ENCODE results near the gene NACAD. TPM values are rescaled to one million over a fixed set of nuclear protein-coding genes. Genes with fewer than 3 reads are reported as not detected.
A peak's percentile ranks its signal among the peaks of the same experiment; 100 is the strongest.

Gene NACAD
- total and polyA plus RNA-seq, 2 of the 4 experiments (the other 2 are of a cell fraction) = 0.54 to 2.2 TPM

DNA sequence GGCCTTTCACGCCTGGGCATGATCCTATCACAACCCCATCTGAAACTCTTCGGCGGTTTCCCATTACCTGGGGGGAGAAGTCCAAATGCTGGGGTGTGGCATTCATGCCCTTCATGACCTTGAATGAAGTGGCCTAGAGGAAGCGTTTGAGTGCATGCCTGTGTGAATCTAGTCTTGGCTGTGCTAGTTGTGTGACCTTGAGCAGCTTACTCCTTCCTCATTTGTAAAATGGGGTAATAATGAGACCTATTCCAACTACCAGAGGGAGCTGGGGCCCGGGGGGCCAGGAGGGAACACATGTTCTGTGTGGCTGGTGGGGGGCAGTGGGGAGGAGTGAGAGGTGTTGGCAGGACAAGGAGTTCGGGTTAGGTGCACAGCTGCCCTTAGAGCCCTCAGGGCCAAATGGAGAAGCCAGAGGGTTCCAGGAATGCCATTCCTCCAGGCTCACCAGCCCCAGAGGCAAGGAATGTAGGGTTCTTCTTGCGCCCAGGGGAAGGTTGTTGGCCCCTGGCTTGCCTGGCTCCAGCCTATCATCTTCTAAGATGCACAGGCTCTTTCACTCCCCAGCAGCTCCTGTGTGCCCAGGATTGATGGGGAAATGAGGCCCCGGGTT, 44.0 kb upstream of the NACAD start:
- in situ Hi-C loops (cut with MboI; ENCODE audit: low sequenced_read_pairs) (loop anchor here (10.0 kb wide), 3 partner anchors 168 to 538 kb away; no protein-coding TSS in a partner anchor), intact Hi-C loops (cut with micrococcal nuclease) (no loop called here)

More for the DNA sequence above, 44.0 kb upstream of the NACAD start:
- POLR2A ChIA-PET (ENCODE audit: unreplicated experiment) = no interaction called here
- H3K23ac ChIP-seq (ENCODE audit: low read depth, low read length) = no peak overlapping the region
- no peak overlapping the region for H3K4me3 ChIP-seq (ENCODE audit: insufficient read depth, low read depth, low read length)
- no peak overlapping the region for H4K91ac ChIP-seq (ENCODE audit: insufficient read depth, low read depth, low read length)
- no peak overlapping the region for H3K4me2 ChIP-seq (ENCODE audit: low read depth, low read length)
- no peak overlapping the region for H4K5ac ChIP-seq (ENCODE audit: low read depth, low read length)
- H3K56ac ChIP-seq (ENCODE audit: extremely low read depth, insufficient read depth, low read length) = no peak overlapping the region
- H2AK5ac ChIP-seq (ENCODE audit: low read depth, low read length) = no peak overlapping the region
- no peaks in the 10 kb centered on the region for H4K20me1 ChIP-seq (ENCODE audit: insufficient read depth, low read length)
- no peaks in the 10 kb centered on the region for H3K36me3 ChIP-seq (ENCODE audit: control insufficient read depth, insufficient read depth, low read length)
- 40% methylated on average over 1 of the region's 8 CpGs; no CpG with 5 or more reads in 1 of the 2 experiments for WGBS, 2 experiments (ENCODE audit: extremely low coverage in 2 of 2, insufficient read length in 1 of 2)
- no peak overlapping the region for H2BK120ac ChIP-seq (ENCODE audit: low read depth, low read length)
- TF ChIP-seq RCOR1 (IDR thresholded peaks at IDR 0.05; ENCODE audit: insufficient replicate concordance, low read length) = no peak
- no peak for TF ChIP-seq POLR2A (IDR thresholded peaks at IDR 0.05; ENCODE audit: low read depth, low read length)
- TF ChIP-seq RAD21 (IDR thresholded peaks at IDR 0.05; ENCODE audit: low read length) = no peak
- no peak for TF ChIP-seq MAFK (IDR thresholded peaks at IDR 0.05; ENCODE audit: low read depth, low read length)
- no peak for TF ChIP-seq CHD1 (IDR thresholded peaks at IDR 0.05; ENCODE audit: low read depth, low read length)
- no peak for TF ChIP-seq FOS (IDR thresholded peaks at IDR 0.05; ENCODE audit: low read depth, low read length)
- no peak for TF ChIP-seq MXI1 (IDR thresholded peaks at IDR 0.05; ENCODE audit: borderline replicate concordance, low read depth, low read length)
- TF ChIP-seq NFE2L2 (IDR thresholded peaks at IDR 0.05; ENCODE audit: low read depth, low read length) = no peak
- TF ChIP-seq SMC3 (IDR thresholded peaks at IDR 0.05; ENCODE audit: low read depth, low read length) = no peak
- no peak for TF ChIP-seq BHLHE40 (IDR thresholded peaks at IDR 0.05; ENCODE audit: low read depth, low read length)
- TF ChIP-seq, protein P1, sequence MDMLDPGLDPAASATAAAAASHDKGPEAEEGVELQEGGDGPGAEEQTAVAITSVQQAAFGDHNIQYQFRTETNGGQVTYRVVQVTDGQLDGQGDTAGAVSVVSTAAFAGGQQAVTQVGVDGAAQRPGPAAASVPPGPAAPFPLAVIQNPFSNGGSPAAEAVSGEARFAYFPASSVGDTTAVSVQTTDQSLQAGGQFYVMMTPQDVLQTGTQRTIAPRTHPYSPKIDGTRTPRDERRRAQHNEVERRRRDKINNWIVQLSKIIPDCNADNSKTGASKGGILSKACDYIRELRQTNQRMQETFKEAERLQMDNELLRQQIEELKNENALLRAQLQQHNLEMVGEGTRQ (IDR thresholded peaks at IDR 0.05; ENCODE audit: low read depth, low read length) = no peak
- no peak for TF ChIP-seq RFX5 (IDR thresholded peaks at IDR 0.05; ENCODE audit: low read depth, low read length)
- TF ChIP-seq, protein P2, sequence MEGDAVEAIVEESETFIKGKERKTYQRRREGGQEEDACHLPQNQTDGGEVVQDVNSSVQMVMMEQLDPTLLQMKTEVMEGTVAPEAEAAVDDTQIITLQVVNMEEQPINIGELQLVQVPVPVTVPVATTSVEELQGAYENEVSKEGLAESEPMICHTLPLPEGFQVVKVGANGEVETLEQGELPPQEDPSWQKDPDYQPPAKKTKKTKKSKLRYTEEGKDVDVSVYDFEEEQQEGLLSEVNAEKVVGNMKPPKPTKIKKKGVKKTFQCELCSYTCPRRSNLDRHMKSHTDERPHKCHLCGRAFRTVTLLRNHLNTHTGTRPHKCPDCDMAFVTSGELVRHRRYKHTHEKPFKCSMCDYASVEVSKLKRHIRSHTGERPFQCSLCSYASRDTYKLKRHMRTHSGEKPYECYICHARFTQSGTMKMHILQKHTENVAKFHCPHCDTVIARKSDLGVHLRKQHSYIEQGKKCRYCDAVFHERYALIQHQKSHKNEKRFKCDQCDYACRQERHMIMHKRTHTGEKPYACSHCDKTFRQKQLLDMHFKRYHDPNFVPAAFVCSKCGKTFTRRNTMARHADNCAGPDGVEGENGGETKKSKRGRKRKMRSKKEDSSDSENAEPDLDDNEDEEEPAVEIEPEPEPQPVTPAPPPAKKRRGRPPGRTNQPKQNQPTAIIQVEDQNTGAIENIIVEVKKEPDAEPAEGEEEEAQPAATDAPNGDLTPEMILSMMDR (conservative IDR thresholded peaks at IDR 0.05; ENCODE audit: low read depth, low read length) = no peak
- TF ChIP-seq, protein P3, sequence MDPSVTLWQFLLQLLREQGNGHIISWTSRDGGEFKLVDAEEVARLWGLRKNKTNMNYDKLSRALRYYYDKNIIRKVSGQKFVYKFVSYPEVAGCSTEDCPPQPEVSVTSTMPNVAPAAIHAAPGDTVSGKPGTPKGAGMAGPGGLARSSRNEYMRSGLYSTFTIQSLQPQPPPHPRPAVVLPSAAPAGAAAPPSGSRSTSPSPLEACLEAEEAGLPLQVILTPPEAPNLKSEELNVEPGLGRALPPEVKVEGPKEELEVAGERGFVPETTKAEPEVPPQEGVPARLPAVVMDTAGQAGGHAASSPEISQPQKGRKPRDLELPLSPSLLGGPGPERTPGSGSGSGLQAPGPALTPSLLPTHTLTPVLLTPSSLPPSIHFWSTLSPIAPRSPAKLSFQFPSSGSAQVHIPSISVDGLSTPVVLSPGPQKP (IDR thresholded peaks at IDR 0.05; ENCODE audit: borderline replicate concordance, low read depth, low read length) = no peak
- no peak for TF ChIP-seq CEBPB (IDR thresholded peaks at IDR 0.05; ENCODE audit: low read depth, low read length)
- TF ChIP-seq MAZ (IDR thresholded peaks at IDR 0.05; ENCODE audit: borderline replicate concordance, low read depth, low read length) = no peak
- H3K4me1 ChIP-seq (ENCODE audit: control insufficient read depth, insufficient read depth, low read length) = no peaks in the 10 kb centered on the region
- no peak overlapping the region for H3K18ac ChIP-seq (ENCODE audit: low read depth, low read length)
- no peaks in the 10 kb centered on the region for H3K79me1 ChIP-seq (ENCODE audit: low read depth in 1 of 2, low read length in 2 of 2)
- dilution Hi-C loops (cut with HindIII; ENCODE audit: low sequenced_read_pairs, unreplicated experiment) = no loop called here
- no peak overlapping the region for H2AFZ ChIP-seq (replicated peaks; ENCODE audit: low read length, poor library complexity)
- H3K4ac ChIP-seq (ENCODE audit: low read depth, low read length) = no peak overlapping the region
- no peak overlapping the region for H3K27ac ChIP-seq (ENCODE audit: insufficient read depth, low read length)
- DNase-seq (no peak), ATAC-seq (ENCODE audit: low read depth) (0 out of 2 replicates have a peak, but pooled peaks have one; percentile 8)
- CTCF ChIA-PET = no interaction called here
- H3K9ac ChIP-seq (ENCODE audit: low read depth, low read length) = no peak overlapping the region
- no peaks in the 10 kb centered on the region; the same call in 1 of the 2 replicates for H3K9me1 ChIP-seq (ENCODE audit: insufficient read depth, low read length)
- H2BK20ac ChIP-seq (ENCODE audit: low read depth, low read length) = no peak overlapping the region
- H2BK5ac ChIP-seq (ENCODE audit: low read depth, low read length, poor library complexity, severe bottlenecking) = no peak overlapping the region
- no peak overlapping the region for H3K14ac ChIP-seq (replicated peaks; ENCODE audit: low read depth, low read length)
- no peaks in the 10 kb centered on the region for H3K9me3 ChIP-seq (ENCODE audit: control insufficient read depth, insufficient read depth, low read length)
- no peak overlapping the region for H2BK15ac ChIP-seq (ENCODE audit: low read depth, low read length)
- H3K27me3 ChIP-seq (ENCODE audit: control insufficient read depth, insufficient read depth, low read length) = peaks cover 27% of the 10 kb centered on the region
- H4K8ac ChIP-seq (ENCODE audit: low read depth in 2 of 2, low read length in 2 of 2) = no peak overlapping the region
- H2AK9ac ChIP-seq (replicated peaks; ENCODE audit: low read depth, low read length, poor library complexity) = no peak overlapping the region
- BruUV-seq (replicated peaks) = no TSS peak
